Measurements from ENCODE around the gene SFT2D2. TPM values are rescaled to one million over a fixed set of nuclear protein-coding genes. Genes with fewer than 3 reads are reported as not detected.

Gene SFT2D2
- total and polyA plus RNA-seq, 2 of the 8 experiments (the other 6 are each of a cell fraction or from before 2014, with no cell fraction given) = 9.0 to 29.0 TPM

DNA sequence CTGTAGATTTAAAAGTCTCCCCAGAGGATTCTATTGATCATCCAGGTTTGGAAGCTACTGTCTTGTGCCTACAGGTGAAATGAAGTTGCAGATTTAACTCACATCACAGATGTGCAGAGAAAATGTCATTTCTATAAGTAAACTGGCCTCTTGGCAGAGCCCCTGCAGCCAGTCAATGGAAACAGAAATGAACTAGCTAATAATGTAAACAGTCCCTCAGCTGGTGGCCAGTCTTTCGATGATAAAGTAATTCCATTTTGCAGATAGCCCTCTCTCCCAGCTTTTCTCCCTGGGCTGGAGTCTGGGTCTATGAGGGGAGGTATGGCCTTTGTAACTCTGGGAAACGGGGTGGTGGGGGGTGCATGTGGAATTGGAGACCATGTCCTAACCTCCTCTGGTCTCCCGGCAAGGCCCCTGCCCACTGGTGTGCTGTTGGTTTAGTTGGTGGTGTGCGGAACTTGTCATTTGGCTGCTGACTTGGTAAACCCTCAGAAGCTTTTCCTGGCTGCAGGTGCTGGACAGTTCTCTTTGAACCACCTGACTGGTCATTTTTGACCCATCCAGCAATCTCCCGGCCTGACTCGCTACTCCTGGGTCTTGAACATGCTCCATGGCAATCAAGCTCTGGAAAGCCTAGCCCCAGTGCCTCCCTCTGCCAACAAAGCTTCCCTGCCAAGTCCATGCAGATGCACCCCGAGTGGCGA is 69.8 kb downstream of the SFT2D2 start (continued):
- TF ChIP-seq, protein P1, sequence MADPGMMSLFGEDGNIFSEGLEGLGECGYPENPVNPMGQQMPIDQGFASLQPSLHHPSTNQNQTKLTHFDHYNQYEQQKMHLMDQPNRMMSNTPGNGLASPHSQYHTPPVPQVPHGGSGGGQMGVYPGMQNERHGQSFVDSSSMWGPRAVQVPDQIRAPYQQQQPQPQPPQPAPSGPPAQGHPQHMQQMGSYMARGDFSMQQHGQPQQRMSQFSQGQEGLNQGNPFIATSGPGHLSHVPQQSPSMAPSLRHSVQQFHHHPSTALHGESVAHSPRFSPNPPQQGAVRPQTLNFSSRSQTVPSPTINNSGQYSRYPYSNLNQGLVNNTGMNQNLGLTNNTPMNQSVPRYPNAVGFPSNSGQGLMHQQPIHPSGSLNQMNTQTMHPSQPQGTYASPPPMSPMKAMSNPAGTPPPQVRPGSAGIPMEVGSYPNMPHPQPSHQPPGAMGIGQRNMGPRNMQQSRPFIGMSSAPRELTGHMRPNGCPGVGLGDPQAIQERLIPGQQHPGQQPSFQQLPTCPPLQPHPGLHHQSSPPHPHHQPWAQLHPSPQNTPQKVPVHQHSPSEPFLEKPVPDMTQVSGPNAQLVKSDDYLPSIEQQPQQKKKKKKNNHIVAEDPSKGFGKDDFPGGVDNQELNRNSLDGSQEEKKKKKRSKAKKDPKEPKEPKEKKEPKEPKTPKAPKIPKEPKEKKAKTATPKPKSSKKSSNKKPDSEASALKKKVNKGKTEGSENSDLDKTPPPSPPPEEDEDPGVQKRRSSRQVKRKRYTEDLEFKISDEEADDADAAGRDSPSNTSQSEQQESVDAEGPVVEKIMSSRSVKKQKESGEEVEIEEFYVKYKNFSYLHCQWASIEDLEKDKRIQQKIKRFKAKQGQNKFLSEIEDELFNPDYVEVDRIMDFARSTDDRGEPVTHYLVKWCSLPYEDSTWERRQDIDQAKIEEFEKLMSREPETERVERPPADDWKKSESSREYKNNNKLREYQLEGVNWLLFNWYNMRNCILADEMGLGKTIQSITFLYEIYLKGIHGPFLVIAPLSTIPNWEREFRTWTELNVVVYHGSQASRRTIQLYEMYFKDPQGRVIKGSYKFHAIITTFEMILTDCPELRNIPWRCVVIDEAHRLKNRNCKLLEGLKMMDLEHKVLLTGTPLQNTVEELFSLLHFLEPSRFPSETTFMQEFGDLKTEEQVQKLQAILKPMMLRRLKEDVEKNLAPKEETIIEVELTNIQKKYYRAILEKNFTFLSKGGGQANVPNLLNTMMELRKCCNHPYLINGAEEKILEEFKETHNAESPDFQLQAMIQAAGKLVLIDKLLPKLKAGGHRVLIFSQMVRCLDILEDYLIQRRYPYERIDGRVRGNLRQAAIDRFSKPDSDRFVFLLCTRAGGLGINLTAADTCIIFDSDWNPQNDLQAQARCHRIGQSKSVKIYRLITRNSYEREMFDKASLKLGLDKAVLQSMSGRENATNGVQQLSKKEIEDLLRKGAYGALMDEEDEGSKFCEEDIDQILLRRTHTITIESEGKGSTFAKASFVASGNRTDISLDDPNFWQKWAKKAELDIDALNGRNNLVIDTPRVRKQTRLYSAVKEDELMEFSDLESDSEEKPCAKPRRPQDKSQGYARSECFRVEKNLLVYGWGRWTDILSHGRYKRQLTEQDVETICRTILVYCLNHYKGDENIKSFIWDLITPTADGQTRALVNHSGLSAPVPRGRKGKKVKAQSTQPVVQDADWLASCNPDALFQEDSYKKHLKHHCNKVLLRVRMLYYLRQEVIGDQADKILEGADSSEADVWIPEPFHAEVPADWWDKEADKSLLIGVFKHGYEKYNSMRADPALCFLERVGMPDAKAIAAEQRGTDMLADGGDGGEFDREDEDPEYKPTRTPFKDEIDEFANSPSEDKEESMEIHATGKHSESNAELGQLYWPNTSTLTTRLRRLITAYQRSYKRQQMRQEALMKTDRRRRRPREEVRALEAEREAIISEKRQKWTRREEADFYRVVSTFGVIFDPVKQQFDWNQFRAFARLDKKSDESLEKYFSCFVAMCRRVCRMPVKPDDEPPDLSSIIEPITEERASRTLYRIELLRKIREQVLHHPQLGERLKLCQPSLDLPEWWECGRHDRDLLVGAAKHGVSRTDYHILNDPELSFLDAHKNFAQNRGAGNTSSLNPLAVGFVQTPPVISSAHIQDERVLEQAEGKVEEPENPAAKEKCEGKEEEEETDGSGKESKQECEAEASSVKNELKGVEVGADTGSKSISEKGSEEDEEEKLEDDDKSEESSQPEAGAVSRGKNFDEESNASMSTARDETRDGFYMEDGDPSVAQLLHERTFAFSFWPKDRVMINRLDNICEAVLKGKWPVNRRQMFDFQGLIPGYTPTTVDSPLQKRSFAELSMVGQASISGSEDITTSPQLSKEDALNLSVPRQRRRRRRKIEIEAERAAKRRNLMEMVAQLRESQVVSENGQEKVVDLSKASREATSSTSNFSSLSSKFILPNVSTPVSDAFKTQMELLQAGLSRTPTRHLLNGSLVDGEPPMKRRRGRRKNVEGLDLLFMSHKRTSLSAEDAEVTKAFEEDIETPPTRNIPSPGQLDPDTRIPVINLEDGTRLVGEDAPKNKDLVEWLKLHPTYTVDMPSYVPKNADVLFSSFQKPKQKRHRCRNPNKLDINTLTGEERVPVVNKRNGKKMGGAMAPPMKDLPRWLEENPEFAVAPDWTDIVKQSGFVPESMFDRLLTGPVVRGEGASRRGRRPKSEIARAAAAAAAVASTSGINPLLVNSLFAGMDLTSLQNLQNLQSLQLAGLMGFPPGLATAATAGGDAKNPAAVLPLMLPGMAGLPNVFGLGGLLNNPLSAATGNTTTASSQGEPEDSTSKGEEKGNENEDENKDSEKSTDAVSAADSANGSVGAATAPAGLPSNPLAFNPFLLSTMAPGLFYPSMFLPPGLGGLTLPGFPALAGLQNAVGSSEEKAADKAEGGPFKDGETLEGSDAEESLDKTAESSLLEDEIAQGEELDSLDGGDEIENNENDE (IDR thresholded peaks at IDR 0.05; ENCODE audit: insufficient replicate concordance, low read length) = no peak
- TF ChIP-seq CHD2 (IDR thresholded peaks at IDR 0.05; ENCODE audit: low read length) = no peak
- TF ChIP-seq CTBP2 (IDR thresholded peaks at IDR 0.05; ENCODE audit: borderline replicate concordance, insufficient read depth, insufficient read length, low read length) = no peak
- TF ChIP-seq, protein P2, sequence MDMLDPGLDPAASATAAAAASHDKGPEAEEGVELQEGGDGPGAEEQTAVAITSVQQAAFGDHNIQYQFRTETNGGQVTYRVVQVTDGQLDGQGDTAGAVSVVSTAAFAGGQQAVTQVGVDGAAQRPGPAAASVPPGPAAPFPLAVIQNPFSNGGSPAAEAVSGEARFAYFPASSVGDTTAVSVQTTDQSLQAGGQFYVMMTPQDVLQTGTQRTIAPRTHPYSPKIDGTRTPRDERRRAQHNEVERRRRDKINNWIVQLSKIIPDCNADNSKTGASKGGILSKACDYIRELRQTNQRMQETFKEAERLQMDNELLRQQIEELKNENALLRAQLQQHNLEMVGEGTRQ (IDR thresholded peaks at IDR 0.05; ENCODE audit: low read length) = no peak
- TF ChIP-seq KDM5A (IDR thresholded peaks at IDR 0.05; ENCODE audit: low read length) = no peak
- TF ChIP-seq TAF7 (optimal IDR thresholded peaks at IDR 0.05; ENCODE audit: borderline replicate concordance, low read depth, low read length) = no peak

All from H1 (cell line).